Spleen (tissue), 7 donors: ENCODE measurements around the gene WASF2.

Experiments
- POLR2A ChIP-seq, 3 donors: fragments of 450-650 bp; IDR thresholded peaks; one replicate each; pipeline ENCODE4 v1.5.1; 2017; ENCODE audit warnings: antibody characterized with exemption in 3 of 3, mild to moderate bottlenecking in 1 of 3
- POLR2AphosphoS5 ChIP-seq, 3 donors: sonication (generic); formaldehyde crosslinking; IDR thresholded peaks; one replicate each; pipeline ENCODE4 v1.5.1; 2017; ENCODE audit warnings: antibody characterized with exemption in 3 of 3
- TF ChIP-seq, protein P1 (sequence below), 11 experiments: fragments of 200-600 bp in 7 of 11; fragments of 450-650 bp in 4 of 11; sonication (generic) in 4 of 11; IDR thresholded peaks in 8 of 11; conservative IDR thresholded peaks in 3 of 11; 1 replicate in 7 of 11; 2 replicates in 4 of 11; pipeline versions ENCODE4 v1.4.0 to v1.8.0; 2016 to 2021; ENCODE audit warnings: antibody characterized with exemption in 11 of 11, inconsistent platforms in 4 of 11, mild to moderate bottlenecking in 1 of 11
- donor health status: DM: no; HTN: no; CAD: no; lungs with moderate emphysema.
- donor health status: DM: no; HTN: no; CAD: no.
- donor health status: DM: no; HTN: no; CAD: no.

DNA sequence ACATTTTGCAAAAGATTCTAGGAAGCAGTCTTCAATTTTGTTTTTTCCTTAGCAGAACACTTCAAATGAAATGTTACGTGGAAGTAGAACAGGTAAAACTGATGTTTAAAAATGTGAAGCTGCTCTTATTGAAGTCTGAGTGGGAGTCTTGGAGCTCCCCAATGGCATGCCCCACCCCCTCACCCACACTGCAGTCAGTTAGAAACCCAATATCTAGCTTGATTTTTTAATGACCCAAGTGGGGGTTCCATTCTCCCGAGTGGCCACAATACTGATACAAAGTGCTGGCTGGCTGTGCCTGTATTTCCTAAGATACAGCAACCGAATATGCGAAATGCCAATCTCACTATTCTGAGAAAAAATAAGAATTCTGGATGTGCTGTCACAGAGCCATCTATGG lies 66.3 kb downstream of the WASF2 start:
- TF ChIP-seq, protein P1, sequence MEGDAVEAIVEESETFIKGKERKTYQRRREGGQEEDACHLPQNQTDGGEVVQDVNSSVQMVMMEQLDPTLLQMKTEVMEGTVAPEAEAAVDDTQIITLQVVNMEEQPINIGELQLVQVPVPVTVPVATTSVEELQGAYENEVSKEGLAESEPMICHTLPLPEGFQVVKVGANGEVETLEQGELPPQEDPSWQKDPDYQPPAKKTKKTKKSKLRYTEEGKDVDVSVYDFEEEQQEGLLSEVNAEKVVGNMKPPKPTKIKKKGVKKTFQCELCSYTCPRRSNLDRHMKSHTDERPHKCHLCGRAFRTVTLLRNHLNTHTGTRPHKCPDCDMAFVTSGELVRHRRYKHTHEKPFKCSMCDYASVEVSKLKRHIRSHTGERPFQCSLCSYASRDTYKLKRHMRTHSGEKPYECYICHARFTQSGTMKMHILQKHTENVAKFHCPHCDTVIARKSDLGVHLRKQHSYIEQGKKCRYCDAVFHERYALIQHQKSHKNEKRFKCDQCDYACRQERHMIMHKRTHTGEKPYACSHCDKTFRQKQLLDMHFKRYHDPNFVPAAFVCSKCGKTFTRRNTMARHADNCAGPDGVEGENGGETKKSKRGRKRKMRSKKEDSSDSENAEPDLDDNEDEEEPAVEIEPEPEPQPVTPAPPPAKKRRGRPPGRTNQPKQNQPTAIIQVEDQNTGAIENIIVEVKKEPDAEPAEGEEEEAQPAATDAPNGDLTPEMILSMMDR (IDR thresholded peaks at IDR 0.05 in 8 of 11, conservative IDR thresholded peaks at IDR 0.05 in 3 of 11) = no peak
- TF ChIP-seq POLR2AphosphoS5 (IDR thresholded peaks at IDR 0.05) (no peak), POLR2A (IDR thresholded peaks at IDR 0.05) (no peak)
